Inferior parietal cortex (tissue), 1 donor: ENCODE results near the gene AOPEP.

ENCODE experiments used
- DNase-seq: peaks from one replicate; pipeline ENCODE4 v3.0.0-alpha.2; 2016; ENCODE audit errors: extremely low spot score

The AOPEP gene

DNA sequence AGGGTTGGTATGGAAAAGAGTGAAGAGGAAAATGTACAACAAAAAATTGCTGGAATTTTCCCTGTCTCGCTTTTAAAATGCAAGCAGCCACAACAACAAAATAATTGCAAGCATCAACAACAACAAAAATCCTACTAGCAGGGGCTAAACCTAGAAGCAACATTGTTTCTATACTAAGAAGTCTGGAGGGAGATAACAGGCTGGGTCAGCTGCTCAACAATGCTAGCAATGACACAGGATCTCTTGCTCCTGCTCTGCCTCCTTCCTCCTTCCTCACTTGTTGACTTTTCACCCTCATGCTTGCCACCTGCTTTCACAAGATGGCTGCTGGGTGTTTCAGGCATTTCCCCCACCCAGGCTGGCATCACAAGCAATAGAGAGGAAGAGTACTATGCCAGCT, 7.6 kb upstream of the AOPEP start:
- DNase-seq = no peak

DNA sequence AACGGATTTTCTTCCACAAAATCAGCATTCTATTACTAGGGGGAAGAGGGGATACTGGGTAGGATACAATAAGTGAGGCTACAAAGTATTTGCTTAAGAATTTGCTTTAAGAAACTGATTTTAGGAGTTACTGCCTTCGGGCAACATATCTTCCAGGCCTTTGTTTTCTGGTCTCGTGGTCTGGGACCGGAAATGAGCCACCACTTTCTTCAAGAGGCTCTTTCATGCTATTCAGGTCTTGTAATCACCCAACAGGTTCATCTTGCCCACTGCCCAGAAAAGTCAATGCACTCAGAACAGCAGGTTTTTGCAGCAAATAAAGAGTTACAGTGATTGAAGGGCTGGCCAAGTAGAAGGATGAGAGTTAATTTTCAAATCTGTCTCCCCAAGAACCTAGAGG, 6.6 kb upstream of the AOPEP start:
- DNase-seq = no peak

DNA sequence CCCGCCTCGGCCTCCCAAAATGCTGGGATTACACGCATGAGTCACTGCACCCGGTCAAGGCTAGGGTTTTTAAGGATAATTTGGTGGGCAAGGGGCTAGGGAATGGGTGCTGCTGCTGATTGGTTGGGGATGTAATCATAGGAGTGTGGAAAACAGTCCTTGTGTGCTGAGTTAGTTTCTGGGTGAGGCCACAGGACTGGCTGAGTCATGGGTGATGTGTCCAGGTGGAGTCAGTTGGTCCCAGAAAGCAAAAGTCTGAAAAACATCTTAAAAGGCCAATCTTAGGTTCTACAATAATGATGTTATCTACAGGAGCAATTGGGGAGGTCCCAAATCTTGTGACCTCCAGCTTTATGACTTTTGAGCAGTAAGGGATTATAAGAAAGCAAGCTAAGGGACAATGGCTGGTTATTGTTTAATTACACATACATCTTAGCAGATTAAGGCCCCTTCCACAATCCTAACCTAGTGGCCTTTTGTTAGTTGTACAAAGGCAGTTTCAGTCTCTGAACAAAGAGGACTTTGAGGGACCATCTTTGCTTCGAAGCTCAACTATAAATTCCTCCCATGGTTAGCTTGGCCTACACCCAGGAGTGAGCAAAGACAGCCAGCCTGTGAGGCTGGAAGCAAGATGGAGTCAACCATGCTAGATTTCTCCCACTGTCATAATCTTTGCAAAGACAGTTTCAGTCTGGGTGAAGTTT, 5.5 kb upstream of the AOPEP start:
- DNase-seq = no peak

DNA sequence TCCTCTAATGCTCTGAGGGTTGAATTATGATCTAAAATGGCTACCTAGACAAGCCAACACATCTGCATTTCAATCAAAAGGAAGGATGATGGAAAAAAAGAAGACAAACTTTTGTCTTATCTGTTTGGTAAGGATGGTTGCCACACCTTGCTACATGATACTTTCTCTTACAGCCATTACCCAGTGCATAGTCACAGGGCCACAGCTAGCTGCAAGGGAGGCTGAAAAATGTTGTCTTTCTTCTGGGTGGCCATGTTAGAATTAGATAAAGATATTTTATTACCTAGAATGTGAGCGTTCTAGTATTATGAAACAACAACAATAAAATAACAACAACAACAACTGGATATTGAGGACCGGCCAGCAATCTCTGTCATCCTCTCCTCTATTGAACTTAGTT, 4.7 kb upstream of the AOPEP start:
- DNase-seq = no peak

DNA sequence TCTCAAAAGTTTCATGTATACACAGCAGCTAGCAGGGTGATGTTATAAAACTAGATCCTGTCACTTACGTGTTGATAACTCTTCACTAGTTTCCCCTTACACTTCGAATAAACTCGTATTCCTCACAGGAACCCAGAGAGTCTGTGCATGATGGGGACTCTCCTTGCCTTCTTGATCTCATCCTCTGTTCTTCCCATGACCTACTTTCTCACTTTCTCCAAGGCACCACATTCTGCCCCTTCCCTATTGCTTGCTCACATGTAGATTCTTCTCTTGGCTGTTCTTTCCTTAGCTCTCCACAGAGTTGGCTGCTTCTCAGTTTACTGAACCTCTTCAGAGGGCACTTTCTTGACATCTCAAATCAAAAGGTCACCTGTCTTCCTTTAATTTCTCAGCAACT, 1.2 kb upstream of the AOPEP start:
- DNase-seq = no peak

DNA sequence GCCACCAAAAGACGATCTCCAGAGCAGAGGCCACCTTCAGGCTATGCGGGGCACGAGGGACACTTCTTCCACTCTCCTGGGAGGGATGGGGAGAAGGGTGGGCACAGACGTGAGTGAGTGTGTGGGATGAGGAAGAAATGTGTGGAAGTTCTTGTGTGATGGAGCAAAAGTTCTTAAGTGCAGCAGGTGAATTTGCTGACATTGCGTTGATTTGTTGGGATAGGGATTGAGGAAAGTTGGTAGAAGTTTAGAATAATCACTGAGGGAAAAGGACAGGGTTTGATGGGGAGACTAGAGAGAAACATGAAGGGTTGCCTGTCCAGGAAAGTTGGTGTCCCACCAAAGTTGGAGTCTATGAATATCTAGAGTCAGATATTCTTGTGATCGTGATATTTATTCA, 2.2 kb downstream of the AOPEP start:
- DNase-seq = no peak

DNA sequence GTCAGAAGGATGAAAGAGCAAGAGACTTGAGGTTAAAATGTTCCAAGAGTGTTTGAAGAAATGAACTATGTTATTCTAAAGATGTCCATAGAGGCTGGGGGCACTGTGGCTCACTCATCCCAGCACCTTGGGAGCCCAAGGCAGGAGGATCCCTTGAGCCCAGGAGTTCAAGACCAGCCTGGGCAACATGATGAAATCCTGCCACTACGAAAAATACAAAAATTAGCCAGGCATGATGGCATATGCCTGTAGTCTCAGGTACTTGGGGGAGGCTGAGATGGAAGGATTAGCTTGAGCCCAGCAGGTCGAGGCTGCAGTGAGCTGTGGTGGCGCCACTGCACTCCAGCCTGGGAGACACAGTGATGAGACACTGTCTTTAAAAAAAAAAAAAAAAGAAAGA, 2.7 kb downstream of the AOPEP start:
- DNase-seq = no peak

DNA sequence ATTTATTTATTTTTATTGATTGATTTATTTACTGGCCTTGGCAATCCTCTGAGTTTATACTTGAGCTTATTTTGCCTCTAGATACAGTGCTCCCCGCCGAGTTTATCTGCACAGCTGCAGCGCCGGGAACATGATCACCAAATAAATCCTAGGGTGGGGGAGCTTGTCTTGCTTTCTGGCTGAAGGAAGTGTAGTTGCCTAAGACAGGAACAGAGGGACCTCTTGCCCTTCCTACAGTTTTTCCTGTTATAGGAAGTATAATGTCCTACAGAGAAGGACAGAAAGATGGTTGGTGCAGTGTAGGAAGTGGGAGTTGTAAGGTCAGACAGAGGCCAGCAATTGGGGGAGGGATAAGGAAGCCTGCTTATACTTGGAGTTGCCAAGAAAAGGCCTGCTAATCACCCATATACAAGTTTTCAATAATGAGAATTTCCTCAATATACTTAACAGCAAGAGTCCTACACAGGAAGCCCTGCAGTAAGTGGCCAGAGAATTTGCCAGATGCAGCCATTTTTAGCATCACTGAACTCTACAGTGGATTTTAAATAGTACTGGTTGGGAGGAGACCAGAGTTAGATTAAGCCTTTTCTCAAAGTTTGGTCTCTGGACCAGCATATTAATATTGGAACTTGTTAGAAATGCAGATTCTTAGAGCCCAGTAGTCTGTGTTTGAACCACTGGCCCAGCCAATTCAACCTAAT, 7.7 kb downstream of the AOPEP start:
- no peak for DNase-seq

DNA sequence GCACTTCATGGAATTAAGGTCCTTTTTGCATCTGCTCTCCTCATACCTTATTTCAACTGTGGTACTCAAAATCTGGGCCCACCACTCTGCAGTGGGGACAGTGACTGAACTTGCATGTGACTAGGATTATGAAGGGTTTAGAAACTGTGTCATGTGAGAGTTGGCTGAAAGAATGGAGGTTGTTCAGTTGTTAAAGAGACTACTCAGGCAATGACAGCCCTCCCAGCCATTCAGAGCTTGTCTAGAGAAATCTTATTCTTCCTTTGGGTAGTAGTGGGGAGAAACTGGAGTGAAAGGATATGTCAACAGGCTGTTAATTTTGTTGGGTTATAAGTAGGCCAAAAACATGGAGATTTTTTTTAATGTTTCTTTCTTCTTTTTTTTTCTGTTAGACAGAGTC, 10.3 kb downstream of the AOPEP start:
- no peak for DNase-seq

DNA sequence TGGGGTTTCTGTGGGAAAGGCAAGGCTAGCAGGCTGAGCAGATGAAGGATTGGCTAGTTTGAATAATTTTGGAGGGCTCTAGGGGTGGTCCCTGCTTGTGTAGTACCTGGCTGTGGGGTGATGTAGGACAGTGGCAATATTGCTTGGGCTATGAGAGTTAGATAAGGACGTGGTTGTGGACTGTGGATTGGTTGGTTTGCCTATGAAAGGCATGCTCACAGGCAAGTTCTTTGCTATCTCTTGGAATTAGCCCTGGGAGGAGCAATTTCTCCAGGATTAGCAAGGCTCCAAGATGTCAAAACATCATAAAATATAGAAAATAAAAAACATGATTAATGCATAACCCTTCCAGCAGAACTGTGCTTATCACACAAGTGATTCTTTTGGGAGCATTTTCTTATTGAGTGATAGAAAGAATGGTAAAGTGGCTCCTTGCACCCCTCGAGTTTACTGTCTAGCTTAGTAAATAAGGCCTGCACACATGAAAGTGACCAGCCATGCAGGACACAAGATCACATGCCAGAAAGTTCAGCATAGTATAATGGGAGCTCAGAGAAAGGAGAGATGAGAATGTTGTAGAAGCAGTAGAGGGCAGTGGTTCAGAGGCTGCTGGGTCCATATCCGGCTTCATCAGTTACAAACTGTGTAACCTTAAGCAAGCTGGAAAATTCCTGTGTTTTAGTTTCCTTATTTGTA, 13.8 kb downstream of the AOPEP start:
- no peak for DNase-seq

DNA sequence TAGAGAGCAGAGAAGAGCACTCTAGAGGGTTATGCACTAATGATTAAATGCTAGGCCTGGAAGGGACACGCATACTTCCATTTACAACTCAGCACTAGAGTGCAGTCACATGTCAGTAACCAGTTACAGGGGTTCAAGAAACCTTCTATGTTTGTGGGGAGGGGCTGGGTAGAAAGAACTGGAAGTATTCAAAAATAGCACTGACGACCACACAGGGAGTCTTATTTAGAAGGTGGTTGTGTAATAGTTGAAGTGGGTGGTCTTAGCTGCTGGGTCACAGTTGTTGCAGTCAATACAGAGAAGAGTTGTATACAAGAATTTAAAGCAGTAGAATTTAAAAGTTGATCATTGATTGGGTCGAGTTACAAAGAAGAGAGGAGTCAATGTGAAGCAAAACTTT, 15.4 kb downstream of the AOPEP start:
- DNase-seq = no peak

DNA sequence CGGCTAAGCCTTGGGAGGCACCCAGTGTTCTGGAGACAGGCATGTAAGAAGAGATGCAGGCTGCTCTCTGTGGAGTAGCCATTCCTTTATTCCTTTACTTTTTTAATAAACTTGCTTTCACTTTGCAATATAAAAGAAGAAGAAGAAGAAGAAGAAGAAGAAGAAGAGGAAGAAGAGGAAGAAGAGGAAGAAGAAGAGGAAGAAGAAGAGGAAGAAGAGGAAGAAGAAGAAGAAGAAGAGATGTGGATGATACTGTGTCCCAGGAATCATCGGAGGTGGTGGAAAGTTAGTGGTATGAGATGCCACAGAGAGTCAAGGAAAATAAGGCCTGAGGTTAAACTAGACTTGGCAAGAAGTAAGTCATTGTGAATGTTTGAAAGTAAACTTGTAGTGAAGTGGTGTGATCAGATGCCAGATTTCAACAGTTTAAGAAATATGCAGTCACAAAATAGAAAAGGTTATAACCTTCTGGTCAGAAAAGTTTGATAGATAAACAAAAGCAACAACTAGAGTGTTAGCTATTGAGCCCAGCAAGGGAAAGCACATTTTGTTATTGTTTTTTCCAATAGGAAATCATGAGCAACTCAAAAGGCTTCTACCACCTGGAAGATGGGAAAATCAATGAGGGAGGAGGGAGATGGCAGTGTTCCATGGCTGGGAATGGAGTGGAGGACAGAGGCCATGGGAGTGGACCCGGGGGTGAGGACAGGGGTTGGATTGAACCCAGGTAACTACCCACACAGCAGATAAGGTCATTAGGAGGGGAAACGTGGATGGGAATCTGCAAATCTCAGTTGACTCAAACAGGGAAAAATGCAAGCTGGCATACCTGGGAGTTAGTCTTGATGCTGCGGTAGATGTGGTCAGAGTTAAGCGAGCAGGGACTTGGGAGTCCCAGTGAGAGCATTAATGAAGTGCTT, 16.8 kb downstream of the AOPEP start:
- DNase-seq = no peak

DNA sequence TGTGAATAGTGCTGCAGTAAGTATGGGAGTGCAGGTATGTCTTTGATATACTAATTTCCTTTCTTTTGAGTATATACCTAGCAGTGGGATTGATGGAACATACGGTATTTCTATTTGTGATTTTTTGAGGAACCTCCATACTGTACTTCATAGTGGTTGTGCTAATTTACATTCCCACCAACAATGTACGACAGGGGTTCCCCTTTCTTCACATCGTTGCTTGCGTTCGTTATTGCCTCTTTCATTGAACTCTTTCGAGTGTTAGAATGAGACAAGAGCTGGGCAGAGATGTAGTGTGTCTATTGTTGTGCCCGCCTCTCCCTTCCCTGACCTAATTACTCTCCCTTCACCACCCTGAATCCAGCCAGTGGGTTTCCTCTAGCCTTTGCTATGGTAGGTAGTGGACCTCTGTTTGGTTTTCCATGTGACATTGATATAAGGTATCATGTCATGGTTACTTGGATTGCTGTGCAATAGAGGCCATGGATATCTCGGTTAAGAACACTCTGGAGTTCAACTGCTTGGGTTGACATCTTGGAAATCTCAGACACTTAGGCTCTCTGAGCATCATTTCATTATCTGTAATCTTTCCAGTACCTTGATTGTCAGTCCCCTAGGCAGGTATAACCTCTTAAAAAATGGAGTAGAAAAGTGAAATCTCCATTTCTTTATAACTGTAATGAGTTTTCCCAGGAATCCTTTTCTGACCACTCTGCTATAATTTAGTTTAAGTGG, 19.5 kb downstream of the AOPEP start:
- no peak for DNase-seq

DNA sequence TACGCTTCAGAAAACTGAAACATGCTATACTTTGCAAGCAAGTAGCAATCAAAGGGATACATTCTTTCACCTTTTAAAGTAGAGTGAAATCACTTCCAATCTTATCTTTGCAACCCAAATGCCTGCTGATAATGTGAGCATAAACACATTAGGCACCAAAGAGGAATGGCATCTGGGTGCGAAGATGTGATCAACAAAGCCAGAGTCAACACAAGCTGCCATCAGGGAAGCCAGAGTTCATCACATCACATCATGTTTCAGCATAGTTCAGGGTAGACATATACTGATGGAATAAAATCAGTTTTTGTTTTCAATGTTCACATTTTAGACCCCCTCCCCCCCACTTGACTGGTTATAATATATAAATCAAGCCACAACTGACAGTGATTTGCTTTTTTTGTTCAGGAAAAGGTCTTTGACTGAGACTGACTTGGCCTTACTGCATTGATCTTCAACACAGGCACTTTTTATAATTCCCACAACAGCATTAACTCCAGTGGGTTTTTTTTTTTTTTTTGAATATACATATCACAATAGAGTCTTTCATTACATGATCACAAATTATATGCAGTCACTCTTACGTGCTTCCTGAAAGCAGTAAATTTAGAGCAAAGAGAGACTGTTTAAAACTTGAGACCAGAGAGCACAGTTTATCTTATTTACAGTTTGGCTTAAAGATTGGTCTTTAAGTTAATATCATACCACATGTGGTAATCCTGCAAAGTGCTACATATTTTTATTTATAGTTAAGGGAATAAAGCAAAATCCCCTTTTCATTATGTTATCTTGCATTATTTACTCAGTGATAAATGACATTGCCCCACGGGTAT, 20.3 kb downstream of the AOPEP start:
- no peak for DNase-seq

DNA sequence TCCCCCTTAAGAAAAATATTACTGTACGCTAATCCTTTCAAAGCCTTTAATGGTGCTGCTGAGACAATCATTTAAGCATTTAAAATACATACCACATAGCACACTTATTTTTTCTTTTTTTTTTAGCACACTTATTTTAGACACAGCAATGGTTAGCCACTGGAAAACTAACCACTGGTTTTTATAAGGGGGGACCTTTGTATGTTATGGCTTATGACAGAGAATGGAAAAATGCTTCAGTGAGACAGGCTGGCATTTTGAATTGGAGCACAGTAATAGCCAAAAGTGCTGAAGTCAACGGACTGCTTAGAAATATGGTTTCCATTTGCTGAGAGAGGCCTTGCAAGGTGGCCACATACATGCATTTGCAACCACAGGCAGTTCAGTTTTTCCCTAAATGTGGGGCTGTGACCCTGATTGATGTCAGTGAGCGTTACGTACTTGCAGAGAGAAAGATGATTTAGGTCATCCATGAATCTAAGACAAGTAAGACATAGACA, 28.5 kb downstream of the AOPEP start:
- DNase-seq = no peak

DNA sequence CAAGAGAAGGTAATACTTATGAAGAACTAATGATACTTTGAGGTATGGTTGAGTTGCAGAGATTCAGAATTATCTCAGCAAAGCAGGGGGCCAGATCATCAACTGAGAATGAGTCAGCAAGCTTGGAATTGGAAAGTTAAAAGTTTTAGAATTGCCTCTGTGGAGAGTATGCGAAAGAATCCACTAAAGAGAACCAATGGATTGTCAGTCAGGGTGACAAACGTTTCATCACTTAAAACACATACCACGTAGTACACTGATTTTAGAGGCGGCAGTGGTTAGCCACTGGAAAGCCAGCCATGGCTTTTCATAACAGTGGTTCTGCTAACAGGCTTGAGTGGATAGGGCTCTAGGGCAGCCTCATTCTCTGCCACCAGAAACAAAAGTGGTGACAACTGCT, 30.7 kb downstream of the AOPEP start:
- no peak for DNase-seq

DNA sequence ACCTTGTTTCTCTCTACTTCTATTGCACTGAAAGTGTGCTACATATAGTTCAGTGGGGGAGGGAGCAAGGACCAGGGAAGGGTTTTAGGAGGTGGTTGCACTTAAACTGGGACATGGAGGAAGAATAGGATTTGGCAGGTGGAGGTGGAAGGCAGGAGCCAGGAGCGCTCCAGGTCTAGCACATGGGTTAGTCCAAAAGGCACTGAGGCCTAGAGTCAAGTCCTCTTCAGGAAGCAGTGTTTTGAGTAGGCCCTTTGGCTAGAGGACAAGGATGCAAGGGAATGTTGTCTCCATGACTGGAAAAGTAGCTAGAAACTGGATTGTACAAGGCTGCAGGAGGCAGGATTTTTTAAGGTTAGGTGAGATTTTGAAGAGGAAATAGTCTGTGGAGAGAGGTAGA, 31.5 kb downstream of the AOPEP start:
- DNase-seq = no peak

DNA sequence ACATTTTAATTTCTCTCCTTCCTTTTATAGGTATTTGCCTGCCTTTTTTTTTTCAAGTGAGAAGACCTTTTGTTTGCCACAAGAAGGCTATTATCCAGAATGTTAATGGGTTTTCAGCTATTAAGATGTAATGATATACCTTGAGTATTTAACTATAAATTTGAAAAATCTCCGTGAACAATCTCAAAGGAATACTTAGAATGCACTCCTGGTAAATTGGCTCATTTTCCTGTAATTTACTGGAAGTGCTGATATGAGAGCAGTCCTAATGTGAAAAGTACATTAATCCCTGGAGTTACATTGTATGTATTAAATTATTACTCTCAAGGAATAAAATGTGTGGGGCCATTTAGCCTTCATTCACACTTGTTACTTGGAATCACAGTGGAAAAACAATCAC, 32.4 kb downstream of the AOPEP start:
- DNase-seq = no peak

DNA sequence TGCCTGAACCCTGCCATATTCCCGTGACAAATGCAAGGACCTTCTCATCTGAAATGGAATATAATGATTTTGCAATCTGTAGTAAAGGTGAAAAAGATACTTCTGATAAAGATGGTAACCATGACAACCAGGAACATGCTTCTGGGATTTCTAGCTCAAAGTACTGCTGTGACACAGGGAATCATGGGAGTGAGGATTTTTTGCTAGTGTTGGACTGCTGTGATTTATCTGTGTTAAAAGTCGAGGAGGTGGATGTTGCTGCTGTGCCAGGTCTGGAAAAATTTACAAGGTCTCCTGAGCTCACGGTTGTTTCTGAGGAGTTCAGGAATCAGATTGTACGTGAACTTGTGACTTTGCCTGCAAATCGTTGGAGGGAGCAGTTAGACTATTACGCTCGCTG, 33.5 kb downstream of the AOPEP start:
- no peak for DNase-seq

DNA sequence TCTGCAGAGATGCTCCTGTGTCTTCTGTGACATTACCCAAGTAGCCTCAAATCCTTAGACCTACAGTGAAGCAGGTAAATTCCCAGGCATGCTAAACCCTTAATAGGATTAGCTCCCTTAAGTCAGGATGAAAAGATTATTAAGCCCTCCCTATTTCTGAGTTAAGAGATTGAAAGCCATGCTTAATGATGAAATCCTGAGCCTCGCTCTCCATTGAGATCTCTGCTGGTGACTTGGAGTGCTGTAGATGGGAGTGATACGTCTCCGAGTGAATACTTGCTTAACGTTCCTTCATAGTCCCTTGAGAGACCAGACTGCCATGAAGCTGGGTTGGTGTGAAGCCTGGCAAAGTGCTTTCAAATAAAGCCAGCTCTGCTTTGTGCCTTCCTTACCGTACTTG, 34.2 kb downstream of the AOPEP start:
- no peak for DNase-seq
